Panc1 (cell line): Measurements from ENCODE around the gene ERCC2. TPM values are rescaled to one million over a fixed set of nuclear protein-coding genes. Genes with fewer than 3 reads are reported as not detected.

Experiments
- ATAC-seq: fragments of 200-7000 bp; cut with Tn5 transposase; 2 replicates; pipeline ENCODE4 v1.9.1; 2020; ENCODE audit warnings: mild to moderate bottlenecking, moderate library complexity
- BruUV-seq: library from RNA; stranded (reverse); fragments of 400-500 nt; replicated peaks from 2 replicates; lab custom pipeline; 2021; lab: Mats Ljungman, UMichigan
- CTCF ChIA-PET: fragments of 300-600 bp; sonication (Branson Sonifier 250); formaldehyde crosslinking; loops from one replicate; lab custom pipeline; 2022; ENCODE audit warnings: antibody characterized with exemption; lab: Charles Lee
- POLR2A ChIA-PET: fragments of 300-600 bp; sonication (Branson Sonifier 250); formaldehyde crosslinking; loops from one replicate; lab custom pipeline; 2022; ENCODE audit warnings: antibody characterized with exemption; lab: Charles Lee
- DNase-seq: peaks from one replicate; pipeline ENCODE4 v3.0.0-alpha.2; 2010; ENCODE audit warnings: low read depth, low spot score
- H3K27ac ChIP-seq: 2 replicates; pipeline ENCODE4 v1.5.1; 2011; ENCODE audit warnings: mild to moderate bottlenecking, low read length, inconsistent platforms
- H3K27me3 ChIP-seq: fragments of 200-500 bp; sonication (Bioruptor generic); 2 replicates; pipeline ENCODE4 v1.6.0; 2014; ENCODE audit warnings: low read length, inconsistent platforms; ENCODE audit not compliant: control insufficient read depth, insufficient read depth
- H3K36me3 ChIP-seq: fragments of 200-500 bp; sonication (Bioruptor generic); 2 replicates; pipeline ENCODE4 v1.5.1; 2014; ENCODE audit warnings: inconsistent platforms, mild to moderate bottlenecking, low read length, moderate library complexity; ENCODE audit not compliant: control insufficient read depth, insufficient read depth
- H3K4me1 ChIP-seq: 2 replicates; pipeline ENCODE4 v1.5.1; 2011; ENCODE audit warnings: inconsistent platforms, mild to moderate bottlenecking, low read length, moderate library complexity; ENCODE audit not compliant: control insufficient read depth, insufficient read depth
- H3K4me3 ChIP-seq, 2 experiments: 2 replicates each; pipeline ENCODE4 v1.5.1; 2011 to 2012; ENCODE audit warnings: low read depth in 2 of 2, low read length in 2 of 2, mild to moderate bottlenecking in 2 of 2, inconsistent platforms in 1 of 2, moderate library complexity in 1 of 2
- H3K9me3 ChIP-seq: fragments of 200-500 bp; sonication (Bioruptor generic); 2 replicates; pipeline ENCODE4 v1.5.1; 2014; ENCODE audit warnings: low read depth, mild to moderate bottlenecking, inconsistent platforms, low read length, moderate library complexity; ENCODE audit not compliant: control insufficient read depth, insufficient read depth
- POLR2AphosphoS5 ChIP-seq: IDR thresholded peaks from 2 replicates; pipeline ENCODE4 v1.6.1; 2012; ENCODE audit warnings: mild to moderate bottlenecking, low read depth, low read length, moderate library complexity
- SIN3A ChIP-seq: IDR thresholded peaks from 2 replicates; pipeline ENCODE4 v1.6.1; 2012; ENCODE audit warnings: low read depth, mild to moderate bottlenecking, low read length, moderate library complexity, borderline replicate concordance; ENCODE audit not compliant: insufficient read depth
- TCF7L2 ChIP-seq: IDR thresholded peaks from 2 replicates; pipeline ENCODE4 v1.6.1; 2011; ENCODE audit warnings: mild to moderate bottlenecking, low read depth, low read length, inconsistent platforms
- in situ Hi-C: cut with HindIII; loops from 2 replicates; pipeline ENCODE4 v1.10.0; 2016; ENCODE audit warnings: low sequenced_read_pairs, low pct_unique_long_range_greater_than_20kb
- intact Hi-C: fragments of 100-400 bp; cut with micrococcal nuclease; formaldehyde crosslinking; loops from one replicate; pipeline ENCODE4 v1.10.0; 2022; ENCODE audit not compliant: unreplicated experiment
- total RNA-seq: library from RNA; stranded (reverse); gene quantifications from one replicate; pipeline ENCODE4 v1.2.1, GENCODE V29; 2021; ENCODE audit not compliant: unreplicated experiment
- TF ChIP-seq, protein P1 (sequence below): fragments of 450-650 bp; IDR thresholded peaks from 2 replicates; pipeline ENCODE4 v1.5.1; 2017; ENCODE audit warnings: mild to moderate bottlenecking
- TF ChIP-seq, protein P2 (sequence below), 2 experiments: IDR thresholded peaks; 2 replicates each; pipeline ENCODE4 v1.6.1; 2011 to 2012; ENCODE audit warnings: low read depth in 2 of 2, control low read depth in 1 of 2, low read length in 1 of 2, mild to moderate bottlenecking in 1 of 2, moderate library complexity in 1 of 2; ENCODE audit not compliant: insufficient read depth in 1 of 2

ERCC2 gene
- total RNA-seq, 1 experiment from 2014 or later, result 32.5 TPM

DNA sequence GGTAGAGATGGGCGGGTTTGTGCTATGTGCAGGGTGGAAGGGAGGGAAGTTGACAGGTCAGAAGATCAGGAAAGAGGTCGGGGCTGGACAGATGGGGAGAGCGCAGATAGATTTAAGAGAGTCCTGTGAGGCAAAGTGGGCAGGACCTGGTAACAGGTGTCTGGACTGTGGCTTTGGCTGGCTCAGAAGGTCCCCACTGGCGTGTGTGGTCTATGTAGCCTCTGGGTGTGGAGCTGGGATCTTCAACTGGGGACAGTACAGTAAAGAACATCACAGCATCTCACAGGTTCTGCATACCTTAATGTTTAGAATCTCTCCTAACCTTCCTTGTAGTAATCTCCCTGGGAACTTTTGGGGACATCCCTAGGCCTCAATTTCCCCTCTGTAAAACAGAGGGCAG is 65.4 kb downstream of the ERCC2 start:
- intact Hi-C loops (no loop called here), in situ Hi-C loops (no loop called here)
- ATAC-seq (0 out of 2 replicates have a peak, but pooled peaks have one; percentile 22), DNase-seq (no peak)
- H3K4me3 ChIP-seq, result no peak overlapping the region
- no peaks in the 10 kb centered on the region for H3K27me3 ChIP-seq
- no TSS peak for BruUV-seq
- H3K27ac ChIP-seq, result no peak overlapping the region
- TF ChIP-seq, protein P1, sequence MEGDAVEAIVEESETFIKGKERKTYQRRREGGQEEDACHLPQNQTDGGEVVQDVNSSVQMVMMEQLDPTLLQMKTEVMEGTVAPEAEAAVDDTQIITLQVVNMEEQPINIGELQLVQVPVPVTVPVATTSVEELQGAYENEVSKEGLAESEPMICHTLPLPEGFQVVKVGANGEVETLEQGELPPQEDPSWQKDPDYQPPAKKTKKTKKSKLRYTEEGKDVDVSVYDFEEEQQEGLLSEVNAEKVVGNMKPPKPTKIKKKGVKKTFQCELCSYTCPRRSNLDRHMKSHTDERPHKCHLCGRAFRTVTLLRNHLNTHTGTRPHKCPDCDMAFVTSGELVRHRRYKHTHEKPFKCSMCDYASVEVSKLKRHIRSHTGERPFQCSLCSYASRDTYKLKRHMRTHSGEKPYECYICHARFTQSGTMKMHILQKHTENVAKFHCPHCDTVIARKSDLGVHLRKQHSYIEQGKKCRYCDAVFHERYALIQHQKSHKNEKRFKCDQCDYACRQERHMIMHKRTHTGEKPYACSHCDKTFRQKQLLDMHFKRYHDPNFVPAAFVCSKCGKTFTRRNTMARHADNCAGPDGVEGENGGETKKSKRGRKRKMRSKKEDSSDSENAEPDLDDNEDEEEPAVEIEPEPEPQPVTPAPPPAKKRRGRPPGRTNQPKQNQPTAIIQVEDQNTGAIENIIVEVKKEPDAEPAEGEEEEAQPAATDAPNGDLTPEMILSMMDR, result no peak
- TF ChIP-seq, protein P2, sequence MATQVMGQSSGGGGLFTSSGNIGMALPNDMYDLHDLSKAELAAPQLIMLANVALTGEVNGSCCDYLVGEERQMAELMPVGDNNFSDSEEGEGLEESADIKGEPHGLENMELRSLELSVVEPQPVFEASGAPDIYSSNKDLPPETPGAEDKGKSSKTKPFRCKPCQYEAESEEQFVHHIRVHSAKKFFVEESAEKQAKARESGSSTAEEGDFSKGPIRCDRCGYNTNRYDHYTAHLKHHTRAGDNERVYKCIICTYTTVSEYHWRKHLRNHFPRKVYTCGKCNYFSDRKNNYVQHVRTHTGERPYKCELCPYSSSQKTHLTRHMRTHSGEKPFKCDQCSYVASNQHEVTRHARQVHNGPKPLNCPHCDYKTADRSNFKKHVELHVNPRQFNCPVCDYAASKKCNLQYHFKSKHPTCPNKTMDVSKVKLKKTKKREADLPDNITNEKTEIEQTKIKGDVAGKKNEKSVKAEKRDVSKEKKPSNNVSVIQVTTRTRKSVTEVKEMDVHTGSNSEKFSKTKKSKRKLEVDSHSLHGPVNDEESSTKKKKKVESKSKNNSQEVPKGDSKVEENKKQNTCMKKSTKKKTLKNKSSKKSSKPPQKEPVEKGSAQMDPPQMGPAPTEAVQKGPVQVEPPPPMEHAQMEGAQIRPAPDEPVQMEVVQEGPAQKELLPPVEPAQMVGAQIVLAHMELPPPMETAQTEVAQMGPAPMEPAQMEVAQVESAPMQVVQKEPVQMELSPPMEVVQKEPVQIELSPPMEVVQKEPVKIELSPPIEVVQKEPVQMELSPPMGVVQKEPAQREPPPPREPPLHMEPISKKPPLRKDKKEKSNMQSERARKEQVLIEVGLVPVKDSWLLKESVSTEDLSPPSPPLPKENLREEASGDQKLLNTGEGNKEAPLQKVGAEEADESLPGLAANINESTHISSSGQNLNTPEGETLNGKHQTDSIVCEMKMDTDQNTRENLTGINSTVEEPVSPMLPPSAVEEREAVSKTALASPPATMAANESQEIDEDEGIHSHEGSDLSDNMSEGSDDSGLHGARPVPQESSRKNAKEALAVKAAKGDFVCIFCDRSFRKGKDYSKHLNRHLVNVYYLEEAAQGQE (IDR thresholded peaks at IDR 0.05; ENCODE audit: insufficient read depth in 1 of 2, low read depth in 2 of 2, low read length in 1 of 2), result no peak
- TF ChIP-seq TCF7L2 (no peak), POLR2AphosphoS5 (no peak), SIN3A (no peak)
- no peaks in the 10 kb centered on the region for H3K4me1 ChIP-seq
- no peaks in the 10 kb centered on the region for H3K36me3 ChIP-seq
- ChIA-PET CTCF (interaction anchor here (0.5 kb wide), 1 partner anchor 22 kb away, joined by 5 read pairs; no protein-coding TSS in a partner anchor), POLR2A (no interaction called here)
- no peaks in the 10 kb centered on the region for H3K9me3 ChIP-seq

DNA sequence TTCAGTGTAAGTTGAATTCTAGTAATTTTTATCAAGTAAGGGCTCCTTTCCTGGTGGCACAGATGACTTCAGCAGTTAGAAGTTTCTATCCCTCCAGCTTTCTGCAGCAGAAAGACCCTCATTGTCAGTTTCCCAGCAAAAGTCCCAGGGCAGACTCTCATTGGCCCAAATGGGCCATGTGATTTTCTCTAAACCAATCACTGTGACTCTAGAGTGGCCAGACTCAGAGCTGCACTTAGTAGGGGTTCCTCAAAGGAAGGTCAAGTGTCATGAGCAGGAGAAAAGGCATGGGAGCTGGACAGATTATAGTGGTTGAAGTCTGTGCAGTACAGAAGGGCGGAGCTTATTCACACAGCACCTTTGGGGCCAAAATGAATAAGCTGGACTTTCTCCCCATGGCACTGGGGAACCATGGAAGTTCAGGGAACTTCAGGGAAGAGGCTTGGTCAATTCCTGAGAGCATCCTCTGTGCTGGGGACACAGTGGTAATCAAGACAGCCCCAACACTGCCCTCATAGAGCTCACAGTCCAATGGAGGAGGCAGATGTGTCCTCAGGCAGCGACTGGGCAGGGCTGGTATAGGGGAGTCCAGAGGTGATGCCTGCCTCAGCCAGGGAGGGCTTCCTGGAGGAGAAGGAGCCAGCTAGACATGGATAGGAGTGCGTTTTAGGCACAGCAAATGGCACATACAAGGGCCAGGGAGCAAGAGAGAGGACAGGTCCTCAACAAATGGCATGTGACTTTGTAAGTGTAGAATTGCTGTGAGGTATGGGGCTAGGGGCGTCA is 66.0 kb downstream of the ERCC2 start:
- no peak overlapping the region for H3K4me3 ChIP-seq
- TSS peak; percentile 79 for BruUV-seq
- ATAC-seq (peak; percentile 28; the same call in 1 of the 2 replicates), DNase-seq (no peak)
- intact Hi-C loops (no loop called here), in situ Hi-C loops (no loop called here)
- TF ChIP-seq SIN3A, result no peak
- TF ChIP-seq, protein P1, result no peak
- TF ChIP-seq POLR2AphosphoS5, result no peak
- no peak for TF ChIP-seq TCF7L2
- TF ChIP-seq, protein P2 (IDR thresholded peaks at IDR 0.05; ENCODE audit: insufficient read depth in 1 of 2, low read depth in 2 of 2, low read length in 1 of 2), result no peak
- no peaks in the 10 kb centered on the region for H3K36me3 ChIP-seq
- H3K4me1 ChIP-seq, result no peaks in the 10 kb centered on the region
- ChIA-PET CTCF (no interaction called here), POLR2A (no interaction called here)
- no peak overlapping the region for H3K27ac ChIP-seq
- no peaks in the 10 kb centered on the region for H3K27me3 ChIP-seq
- no peaks in the 10 kb centered on the region for H3K9me3 ChIP-seq
